Forelimb muscle (tissue), 1 donor: Measurements from ENCODE around the gene HES5. TPM values are rescaled to one million over a fixed set of nuclear protein-coding genes. Genes with fewer than 3 reads are reported as not detected.

ENCODE experiments used
- DNase-seq: peaks from one replicate; pipeline ENCODE4 v3.0.0-alpha.2; 2013; ENCODE audit warnings: low read depth
- polyA plus RNA-seq: library from polyadenylated mRNA; unstranded; fragments of 120-200 nt; gene quantifications from one replicate; pipeline ENCODE4 v1.2.1, GENCODE V29; 2013; ENCODE audit not compliant: insufficient read length

HES5 gene
- polyA plus RNA-seq, 1 donor: 0.56 TPM

DNA sequence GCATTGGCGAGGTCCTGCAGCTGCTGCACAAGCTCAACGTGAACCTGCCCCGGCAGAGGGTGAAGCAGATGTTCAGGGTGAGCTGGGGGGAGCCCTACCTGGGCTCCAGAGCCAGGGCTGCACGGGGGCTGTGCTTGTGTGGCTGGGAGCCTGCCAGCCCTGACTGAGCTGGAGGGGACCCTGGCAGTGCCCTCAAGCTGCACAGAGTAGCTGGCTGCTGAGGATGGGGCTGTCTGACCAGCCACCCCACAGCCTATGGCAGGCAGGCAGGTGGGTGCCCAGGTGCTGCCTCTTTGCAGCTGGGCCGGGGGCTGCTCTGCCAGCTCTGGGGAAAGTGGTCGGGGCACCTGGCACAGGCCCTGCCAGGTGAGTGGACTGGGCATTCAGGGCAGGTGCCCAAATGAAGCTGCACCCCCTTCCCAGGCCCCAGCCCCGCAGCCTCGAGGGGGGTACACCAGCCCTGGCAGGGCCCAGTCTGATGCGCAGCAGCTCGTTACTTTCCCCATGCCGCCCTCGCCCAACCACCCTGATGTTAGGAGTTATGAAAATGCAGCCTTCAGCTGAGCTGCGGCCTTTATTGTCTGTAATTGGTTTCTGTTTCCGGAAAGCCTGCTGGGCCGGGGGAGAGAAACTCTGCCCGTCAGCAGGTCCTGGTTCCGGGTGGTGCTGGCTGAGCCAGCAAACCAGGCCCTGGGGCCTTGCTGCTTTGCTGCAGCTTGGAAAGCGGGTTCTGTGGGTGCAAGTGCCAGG, 49.7 kb downstream of the HES5 start:
- no peak for DNase-seq

DNA sequence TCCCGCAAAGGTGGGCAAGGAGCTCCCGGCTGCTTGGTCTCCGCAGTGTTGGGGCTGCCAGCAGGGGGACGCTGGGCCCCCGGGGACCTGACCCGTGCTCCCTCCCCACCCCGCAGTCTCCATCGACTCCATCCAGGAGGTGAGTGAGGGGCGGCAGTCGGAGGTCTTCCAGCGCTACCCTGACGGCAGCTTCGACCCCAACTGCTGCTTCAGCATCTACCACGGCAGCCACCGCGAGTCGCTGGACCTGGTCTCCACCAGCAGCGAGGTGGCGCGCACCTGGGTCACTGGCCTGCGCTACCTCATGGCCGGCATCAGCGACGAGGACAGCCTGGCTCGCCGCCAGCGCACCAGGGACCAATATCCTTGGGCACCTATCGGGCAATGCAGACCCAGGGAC, 50.4 kb downstream of the HES5 start:
- DNase-seq: no peak

DNA sequence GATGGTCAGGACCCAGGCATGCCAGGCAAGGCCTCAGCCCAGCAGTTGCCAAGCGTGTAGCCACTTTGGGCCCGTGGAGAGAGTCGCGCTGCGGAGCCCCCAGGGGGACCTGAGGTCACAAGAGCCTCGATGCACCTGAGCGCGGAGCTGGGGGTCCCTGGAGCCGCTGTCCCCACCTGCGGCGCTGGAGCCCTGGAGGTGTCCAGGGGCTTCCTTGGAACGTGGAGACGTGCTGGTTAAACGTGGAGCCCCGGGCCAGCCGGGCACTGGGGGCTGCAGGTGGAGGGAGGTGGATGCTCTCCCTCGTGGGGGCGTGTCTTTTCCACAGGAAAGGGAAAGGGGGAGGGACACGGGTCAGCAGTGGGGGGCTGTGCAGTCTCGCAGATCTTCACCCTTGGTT, 50.9 kb downstream of the HES5 start:
- DNase-seq: no peak

Other genes starting within 250 kb of the HES5 start
- 6.7 TPM for gene MORN1, start 138.7 kb downstream of the HES5 start, polyA plus RNA-seq
- 70.7 TPM for gene RER1, start 138.4 kb downstream of the HES5 start, polyA plus RNA-seq
- gene PEX10, start 117.7 kb downstream of the HES5 start, polyA plus RNA-seq: 18.0 TPM
- gene PLCH2, start 54.0 kb downstream of the HES5 start, polyA plus RNA-seq: 0.63 TPM
- 22.1 TPM for gene PANK4, start 3.7 kb downstream of the HES5 start, polyA plus RNA-seq
- 11.2 TPM for gene TNFRSF14, start 26.1 kb upstream of the HES5 start, polyA plus RNA-seq
- 21.4 TPM for gene PRXL2B, start 56.5 kb upstream of the HES5 start, polyA plus RNA-seq
- 0.39 TPM for gene MMEL1, start 102.8 kb upstream of the HES5 start, polyA plus RNA-seq